ENCODE results near the gene CEP350.

GRCh38 chr1:179921472-179921871, 33.1 kb upstream of the CEP350 start:
- no peak for TF ChIP-seq CTCF (IDR thresholded peaks at IDR 0.05)
- TF ChIP-seq POLR2A (IDR thresholded peaks at IDR 0.05): no peak
- TF ChIP-seq POLR2AphosphoS5 (IDR thresholded peaks at IDR 0.05): no peak
